Right lung (tissue), 5 donors: Measurements from ENCODE around the gene SLCO1B1. TPM values are rescaled to one million over a fixed set of nuclear protein-coding genes. Genes with fewer than 3 reads are reported as not detected.

Source experiments
- DNase-seq, 2 donors: peaks; one replicate each; pipeline ENCODE4 v3.0.0-alpha.2; 2013
- polyA plus RNA-seq, 5 donors: library from polyadenylated mRNA; unstranded; fragments of 120-200 nt; gene quantifications; one replicate each; pipeline versions ENCODE4 v1.2.1 to v1.2.3, GENCODE V29; 2013; ENCODE audit warnings: inconsistent platforms in 1 of 5, low replicate concordance in 1 of 5; ENCODE audit not compliant: insufficient read length in 5 of 5, insufficient read depth in 1 of 5

The SLCO1B1 gene
- polyA plus RNA-seq, 5 donors = 0.18 TPM; not detected in 4

GRCh38 chr12:21221072-21221471 lies 90.1 kb downstream of the SLCO1B1 start:
- DNase-seq = no peak

- no peak for DNase-seq
Measured at GRCh38 chr12:21221778-21222177, 90.8 kb downstream of the SLCO1B1 start.

GRCh38 chr12:21223930-21224329 lies 92.9 kb downstream of the SLCO1B1 start:
- no peak for DNase-seq

GRCh38 chr12:21234395-21234794 lies 103.4 kb downstream of the SLCO1B1 start:
- no peak for DNase-seq

- DNase-seq = no peak
Measured at GRCh38 chr12:21239866-21240265, 108.9 kb downstream of the SLCO1B1 start.

GRCh38 chr12:21248679-21249078 lies 117.7 kb downstream of the SLCO1B1 start:
- DNase-seq = no peak

- DNase-seq = no peak
Measured at GRCh38 chr12:21252070-21252469, 121.1 kb downstream of the SLCO1B1 start.

- no peak for DNase-seq
Measured at GRCh38 chr12:21257172-21257571, 126.2 kb downstream of the SLCO1B1 start.

GRCh38 chr12:21264232-21264631 lies 133.2 kb downstream of the SLCO1B1 start:
- DNase-seq = no peak

- DNase-seq = no peak
Measured at GRCh38 chr12:21265932-21266331, 134.9 kb downstream of the SLCO1B1 start.

- DNase-seq = no peak
Measured at GRCh38 chr12:21276826-21277225, 145.8 kb downstream of the SLCO1B1 start.

Other genes with a start within 250 kb of the SLCO1B1 start
- under 1 TPM; 0.09 to 0.33 (median 0.27) TPM for gene SLCO1A2, start 203.7 kb downstream of the SLCO1B1 start, polyA plus RNA-seq
- gene IAPP, start 241.7 kb downstream of the SLCO1B1 start, polyA plus RNA-seq = not detected